ENCODE results near the gene HOXC10. TPM values are rescaled to one million over a fixed set of nuclear protein-coding genes. Genes with fewer than 3 reads are reported as not detected.

HOXC10 gene
- total RNA-seq, 1 donor from 2014 or later, result 0.96 TPM

- peaks cover 96% of the 10 kb centered on the region for H3K27me3 Mint-ChIP-seq (ENCODE audit: low read depth)
- peak overlapping the region; percentile 16 for H3K27ac Mint-ChIP-seq
- H3K4me1 Mint-ChIP-seq, result peaks cover 43% of the 10 kb centered on the region
- no peaks in the 10 kb centered on the region for H3K9me3 Mint-ChIP-seq
- TF ChIP-seq CTCF (IDR thresholded peaks at IDR 0.05; ENCODE audit: unreplicated experiment), result no peak
- peak overlapping the region; percentile 43 for H3K4me3 Mint-ChIP-seq
- H3K36me3 Mint-ChIP-seq, result peaks cover 2% of the 10 kb centered on the region
- no peak for DNase-seq (ENCODE audit: low spot score in 2 of 2, unreplicated experiment in 2 of 2)
These were observed 23.3 kb downstream of the HOXC10 start for GRCh38 chr12:54008260-54008552.

GRCh38 chr12:54009171-54010052, 24.5 kb downstream of the HOXC10 start:
- no peaks in the 10 kb centered on the region for H3K9me3 Mint-ChIP-seq
- H3K27ac Mint-ChIP-seq, result peak overlapping the region; percentile 79
- peaks cover 39% of the 10 kb centered on the region for H3K4me1 Mint-ChIP-seq
- peaks cover 2% of the 10 kb centered on the region for H3K36me3 Mint-ChIP-seq
- peak overlapping the region; percentile 75 for H3K4me3 Mint-ChIP-seq
- no peak for TF ChIP-seq CTCF (IDR thresholded peaks at IDR 0.05; ENCODE audit: unreplicated experiment)
- peaks cover 96% of the 10 kb centered on the region for H3K27me3 Mint-ChIP-seq (ENCODE audit: low read depth)
- DNase-seq (ENCODE audit: low spot score in 2 of 2, unreplicated experiment in 2 of 2), result no peak

GRCh38 chr12:54010053-54010971, 25.4 kb downstream of the HOXC10 start:
- no peak for DNase-seq (ENCODE audit: low spot score in 2 of 2, unreplicated experiment in 2 of 2)
- peaks cover 2% of the 10 kb centered on the region for H3K36me3 Mint-ChIP-seq
- peak overlapping the region; percentile 76 for H3K27ac Mint-ChIP-seq
- H3K9me3 Mint-ChIP-seq, result no peaks in the 10 kb centered on the region
- TF ChIP-seq CTCF (IDR thresholded peaks at IDR 0.05; ENCODE audit: unreplicated experiment), result no peak
- peaks cover 96% of the 10 kb centered on the region for H3K27me3 Mint-ChIP-seq (ENCODE audit: low read depth)
- H3K4me3 Mint-ChIP-seq, result peak overlapping the region; percentile 75
- peaks cover 33% of the 10 kb centered on the region for H3K4me1 Mint-ChIP-seq

GRCh38 chr12:54010972-54011664, 26.2 kb downstream of the HOXC10 start:
- Mint-ChIP-seq H3K4me1 (peaks cover 28% of the 10 kb centered on the region), H3K27ac (no peak overlapping the region), H3K9me3 (no peaks in the 10 kb centered on the region), H3K27me3 (ENCODE audit: low read depth) (peaks cover 96% of the 10 kb centered on the region), H3K4me3 (peak overlapping the region; percentile 43), H3K36me3 (peaks cover 2% of the 10 kb centered on the region)
- TF ChIP-seq CTCF (IDR thresholded peaks at IDR 0.05; ENCODE audit: unreplicated experiment), result no peak
- DNase-seq (ENCODE audit: low spot score in 2 of 2, unreplicated experiment in 2 of 2), result no peak

- DNase-seq (ENCODE audit: low spot score in 2 of 2, unreplicated experiment in 2 of 2), result no peak
- H3K27ac Mint-ChIP-seq, result no peak overlapping the region
- TF ChIP-seq CTCF (IDR thresholded peaks at IDR 0.05; ENCODE audit: unreplicated experiment), result no peak
- peaks cover 27% of the 10 kb centered on the region for H3K4me1 Mint-ChIP-seq
- no peaks in the 10 kb centered on the region for H3K9me3 Mint-ChIP-seq
- peaks cover 94% of the 10 kb centered on the region for H3K27me3 Mint-ChIP-seq (ENCODE audit: low read depth)
- peaks cover 2% of the 10 kb centered on the region for H3K36me3 Mint-ChIP-seq
- peak overlapping the region; percentile 43 for H3K4me3 Mint-ChIP-seq
These were observed 27.0 kb downstream of the HOXC10 start for GRCh38 chr12:54011665-54012532.

Measured in mesothelial cell of epicardium (in vitro differentiated cells).